Endodermal cell (in vitro differentiated cells): ENCODE data around the gene PCSK2. TPM values are rescaled to one million over a fixed set of nuclear protein-coding genes. Genes with fewer than 3 reads are reported as not detected.

Experiments
- DNase-seq: peaks from one replicate; pipeline ENCODE4 v3.0.0-alpha.2; 2017
- H3K27ac ChIP-seq: 2 replicates; pipeline ENCODE4 v1.5.1; 2013; ENCODE audit warnings: mild to moderate bottlenecking, low read depth, low read length, moderate library complexity
- H3K27me3 ChIP-seq: 2 replicates; pipeline ENCODE4 v1.6.1; 2013; ENCODE audit warnings: mild to moderate bottlenecking, low read length, moderate library complexity; ENCODE audit not compliant: insufficient read depth, control insufficient read depth, poor library complexity, severe bottlenecking
- H3K36me3 ChIP-seq: 2 replicates; pipeline ENCODE4 v1.7.0; 2013; ENCODE audit warnings: mild to moderate bottlenecking, low read length, moderate library complexity; ENCODE audit not compliant: control insufficient read depth, insufficient read depth
- H3K4me1 ChIP-seq: one replicate; pipeline ENCODE4 v1.7.0; 2013; ENCODE audit warnings: low read length; ENCODE audit not compliant: control insufficient read depth, insufficient read depth
- H3K4me3 ChIP-seq: 2 replicates; pipeline ENCODE4 v1.5.1; 2013; ENCODE audit warnings: mild to moderate bottlenecking, low read length, moderate library complexity
- H3K9ac ChIP-seq: 2 replicates; pipeline ENCODE4 v1.6.1; 2013; ENCODE audit warnings: mild to moderate bottlenecking, low read length, moderate library complexity; ENCODE audit not compliant: poor library complexity, severe bottlenecking; ENCODE audit errors: extremely low read depth
- H3K9me3 ChIP-seq: 2 replicates; pipeline ENCODE4 v1.6.1; 2013; ENCODE audit warnings: mild to moderate bottlenecking, low read length, moderate library complexity; ENCODE audit not compliant: control insufficient read depth
- H3K27ac Mint-ChIP-seq: 2 replicates; pipeline ENCODE4 v1.8.0; 2020; ENCODE audit warnings: mixed read lengths
- H3K27me3 Mint-ChIP-seq: 2 replicates; pipeline ENCODE4 v1.8.0; 2021; ENCODE audit warnings: mild to moderate bottlenecking, mixed read lengths; ENCODE audit not compliant: insufficient read depth
- H3K36me3 Mint-ChIP-seq: 2 replicates; pipeline ENCODE4 v1.8.0; 2020; ENCODE audit warnings: low read depth, mixed read lengths
- H3K4me1 Mint-ChIP-seq: 2 replicates; pipeline ENCODE4 v1.8.0; 2020; ENCODE audit warnings: mixed read lengths
- H3K4me3 Mint-ChIP-seq: 2 replicates; pipeline ENCODE4 v1.8.0; 2020; ENCODE audit warnings: mild to moderate bottlenecking, moderate library complexity, mixed read lengths
- H3K9me3 Mint-ChIP-seq: 2 replicates; pipeline ENCODE4 v1.8.0; 2020; ENCODE audit warnings: mild to moderate bottlenecking, mixed read lengths
- WGBS, 2 experiments: methylation state at CpG; one replicate each; pipeline versions ENCODE4 v1.1.5 to v1.1.7; 2013; ENCODE audit warnings: missing lambda C conversion rate in 2 of 2, mixed read lengths in 1 of 2; ENCODE audit not compliant: insufficient coverage in 1 of 2, insufficient read length in 1 of 2; 5-methylcytosine and 5-hydroxymethylcytosine counted together
- total RNA-seq, 2 donors: library from RNA; stranded (reverse); fragmentation: NEBNext Ultra II Directional in 1 of 2; extraction: Animal tissue kit (Norgen Biotek cat#: 25700) in 1 of 2; gene quantifications; 2 replicates in 1 of 2; 3 replicates in 1 of 2; pipeline ENCODE4 v1.2.1, GENCODE V29; 2021
- TF ChIP-seq, protein P1 (sequence below): fragments of 200-600 bp; sonication (generic); conservative IDR thresholded peaks from 2 replicates; pipeline ENCODE4 v1.5.0; 2021; ENCODE audit warnings: antibody characterized with exemption, mild to moderate bottlenecking

The PCSK2 gene
- total RNA-seq, 2 donors from 2014 or later, result 3.0 to 4.8 TPM

- H3K9me3 Mint-ChIP-seq, result no peaks in the 10 kb centered on the region
- TF ChIP-seq, protein P1, sequence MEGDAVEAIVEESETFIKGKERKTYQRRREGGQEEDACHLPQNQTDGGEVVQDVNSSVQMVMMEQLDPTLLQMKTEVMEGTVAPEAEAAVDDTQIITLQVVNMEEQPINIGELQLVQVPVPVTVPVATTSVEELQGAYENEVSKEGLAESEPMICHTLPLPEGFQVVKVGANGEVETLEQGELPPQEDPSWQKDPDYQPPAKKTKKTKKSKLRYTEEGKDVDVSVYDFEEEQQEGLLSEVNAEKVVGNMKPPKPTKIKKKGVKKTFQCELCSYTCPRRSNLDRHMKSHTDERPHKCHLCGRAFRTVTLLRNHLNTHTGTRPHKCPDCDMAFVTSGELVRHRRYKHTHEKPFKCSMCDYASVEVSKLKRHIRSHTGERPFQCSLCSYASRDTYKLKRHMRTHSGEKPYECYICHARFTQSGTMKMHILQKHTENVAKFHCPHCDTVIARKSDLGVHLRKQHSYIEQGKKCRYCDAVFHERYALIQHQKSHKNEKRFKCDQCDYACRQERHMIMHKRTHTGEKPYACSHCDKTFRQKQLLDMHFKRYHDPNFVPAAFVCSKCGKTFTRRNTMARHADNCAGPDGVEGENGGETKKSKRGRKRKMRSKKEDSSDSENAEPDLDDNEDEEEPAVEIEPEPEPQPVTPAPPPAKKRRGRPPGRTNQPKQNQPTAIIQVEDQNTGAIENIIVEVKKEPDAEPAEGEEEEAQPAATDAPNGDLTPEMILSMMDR, result no peak
- DNase-seq, result peak; percentile 75
- Histone ChIP-seq H3K9ac (peak overlapping the region; percentile 66), H3K27ac (peak overlapping the region; percentile 36), H3K27me3 (peaks cover 46% of the 10 kb centered on the region), H3K4me3 (peak overlapping the region; percentile 90), H3K9me3 (no peaks in the 10 kb centered on the region), H3K36me3 (no peaks in the 10 kb centered on the region), H3K4me1 (peaks cover 6% of the 10 kb centered on the region)
- H3K27me3 Mint-ChIP-seq, result peaks cover 82% of the 10 kb centered on the region
- H3K36me3 Mint-ChIP-seq, result no peaks in the 10 kb centered on the region
- H3K27ac Mint-ChIP-seq, result peak overlapping the region; percentile 71
- H3K4me3 Mint-ChIP-seq, result peak overlapping the region; percentile 63
- peaks cover 30% of the 10 kb centered on the region for H3K4me1 Mint-ChIP-seq
- WGBS, 2 experiments, result 3% methylated on average over 21 to 38 of the region's 38 CpGs
These were observed 910 bp upstream of the PCSK2 start for GRCh38 chr20:17225851-17226409.

DNA sequence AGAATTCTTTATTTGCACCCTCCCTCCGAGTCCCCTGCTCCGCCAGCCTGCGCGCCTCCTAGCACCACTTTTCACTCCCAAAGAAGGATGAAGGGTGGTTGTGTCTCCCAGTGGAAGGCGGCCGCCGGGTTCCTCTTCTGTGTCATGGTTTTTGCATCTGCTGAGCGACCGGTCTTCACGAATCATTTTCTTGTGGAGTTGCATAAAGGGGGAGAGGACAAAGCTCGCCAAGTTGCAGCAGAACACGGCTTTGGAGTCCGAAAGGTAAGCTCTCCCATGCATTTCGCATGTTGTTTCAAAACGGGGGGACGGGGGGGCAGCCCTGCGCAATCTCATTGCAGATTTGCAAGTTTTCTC, 357 bp downstream of the PCSK2 start:
- no peaks in the 10 kb centered on the region for H3K9me3 Mint-ChIP-seq
- H3K9me3 ChIP-seq, result no peaks in the 10 kb centered on the region
- TF ChIP-seq, protein P1, result no peak
- H3K4me3 ChIP-seq, result peak overlapping the region; percentile 60
- no peak for DNase-seq
- H3K4me1 Mint-ChIP-seq, result peaks cover 30% of the 10 kb centered on the region
- peaks cover 82% of the 10 kb centered on the region for H3K27me3 Mint-ChIP-seq
- no peak overlapping the region for H3K9ac ChIP-seq
- H3K27ac Mint-ChIP-seq, result no peak overlapping the region
- H3K36me3 Mint-ChIP-seq, result no peaks in the 10 kb centered on the region
- peaks cover 6% of the 10 kb centered on the region for H3K4me1 ChIP-seq
- peak overlapping the region; percentile 63 for H3K4me3 Mint-ChIP-seq
- H3K27me3 ChIP-seq, result peaks cover 46% of the 10 kb centered on the region
- H3K27ac ChIP-seq, result no peak overlapping the region
- 1 to 2% methylated on average over 10 to 17 of the region's 17 CpGs for WGBS, 2 experiments
- H3K36me3 ChIP-seq, result no peaks in the 10 kb centered on the region

GRCh38 chr20:17227669-17228623, 1.1 kb downstream of the PCSK2 start:
- peaks cover 30% of the 10 kb centered on the region for H3K4me1 Mint-ChIP-seq
- Histone ChIP-seq H3K9me3 (no peaks in the 10 kb centered on the region), H3K27ac (no peak overlapping the region), H3K36me3 (no peaks in the 10 kb centered on the region), H3K4me3 (peak overlapping the region; percentile 60), H3K4me1 (peaks cover 6% of the 10 kb centered on the region), H3K9ac (no peak overlapping the region), H3K27me3 (peaks cover 46% of the 10 kb centered on the region)
- peaks cover 77% of the 10 kb centered on the region for H3K27me3 Mint-ChIP-seq
- H3K4me3 Mint-ChIP-seq, result peak overlapping the region; percentile 63
- H3K27ac Mint-ChIP-seq, result no peak overlapping the region
- WGBS, 2 experiments, result 3 to 6% methylated on average over 11 to 35 of the region's 35 CpGs
- DNase-seq, result peak; percentile 91
- no peaks in the 10 kb centered on the region for H3K36me3 Mint-ChIP-seq
- H3K9me3 Mint-ChIP-seq, result no peaks in the 10 kb centered on the region
- TF ChIP-seq, protein P1, result no peak
